ENCODE measurements around the gene STPG2. TPM values are rescaled to one million over a fixed set of nuclear protein-coding genes. Genes with fewer than 3 reads are reported as not detected.

The STPG2 gene
- total RNA-seq, 4 donors from 2014 or later = 0.22 to 1.7 (median 1.1) TPM; not detected in 1

GRCh38 chr4:97558204-97558778, 585.0 kb downstream of the STPG2 start:
- no peak for TF ChIP-seq CTCF (IDR thresholded peaks at IDR 0.05; ENCODE audit: low read depth)

GRCh38 chr4:97548943-97549583, 594.2 kb downstream of the STPG2 start:
- TF ChIP-seq CTCF (IDR thresholded peaks at IDR 0.05; ENCODE audit: low read depth) = no peak

- TF ChIP-seq CTCF (IDR thresholded peaks at IDR 0.05; ENCODE audit: low read depth) = no peak
Observed at GRCh38 chr4:97548186-97548585, 595.1 kb downstream of the STPG2 start.

- no peak for TF ChIP-seq CTCF (IDR thresholded peaks at IDR 0.05; ENCODE audit: low read depth)
Observed at GRCh38 chr4:97531351-97531750, 611.9 kb downstream of the STPG2 start.

- no peak for TF ChIP-seq CTCF (IDR thresholded peaks at IDR 0.05; ENCODE audit: low read depth)
Observed at GRCh38 chr4:97530676-97531075, 612.6 kb downstream of the STPG2 start.

GRCh38 chr4:97525236-97525635, 618.0 kb downstream of the STPG2 start:
- no peak for TF ChIP-seq CTCF (IDR thresholded peaks at IDR 0.05; ENCODE audit: low read depth)

- TF ChIP-seq CTCF (IDR thresholded peaks at IDR 0.05; ENCODE audit: low read depth) = no peak
Observed at GRCh38 chr4:97517939-97518338, 625.3 kb downstream of the STPG2 start.
